Activated CD8-positive, alpha-beta T cell treated with anti-CD3 and anti-CD28 coated beads for 36 hours (primary cell): ENCODE measurements around the gene ARHGEF28. TPM values are rescaled to one million over a fixed set of nuclear protein-coding genes. Genes with fewer than 3 reads are reported as not detected.

ENCODE experiments used
- ATAC-seq: fragments of 200-7000 bp; cut with Tn5 transposase; one replicate; pipeline ENCODE4 v1.10.0; 2021; ENCODE audit warnings: mild to moderate bottlenecking, moderate library complexity
- CTCF ChIA-PET: fragments of 350-600 bp; sonication (Branson Sonifier 250); formaldehyde crosslinking; loops from one replicate; lab custom pipeline; 2021; ENCODE audit warnings: antibody characterized with exemption; lab: Charles Lee
- POLR2A ChIA-PET: fragments of 350-600 bp; sonication (Branson Sonifier 250); formaldehyde crosslinking; loops from one replicate; lab custom pipeline; 2021; ENCODE audit warnings: antibody characterized with exemption; lab: Charles Lee
- DNase-seq: peaks from one replicate; pipeline ENCODE4 v3.0.0-alpha.2; 2020
- H3K27ac Mint-ChIP-seq: one replicate; pipeline ENCODE4 v1.8.0; 2021; ENCODE audit warnings: mild to moderate bottlenecking, mixed read lengths
- H3K27me3 Mint-ChIP-seq: one replicate; pipeline ENCODE4 v1.8.0; 2021; ENCODE audit warnings: mixed read lengths
- H3K36me3 Mint-ChIP-seq: one replicate; pipeline ENCODE4 v1.8.0; 2021; ENCODE audit warnings: low read depth, mixed read lengths
- H3K4me1 Mint-ChIP-seq: one replicate; pipeline ENCODE4 v1.8.0; 2021; ENCODE audit warnings: low read depth, mixed read lengths
- H3K4me3 Mint-ChIP-seq: one replicate; pipeline ENCODE4 v1.8.0; 2021; ENCODE audit warnings: mild to moderate bottlenecking, moderate library complexity, mixed read lengths
- H3K9me3 Mint-ChIP-seq: one replicate; pipeline ENCODE4 v1.8.0; 2021; ENCODE audit warnings: mixed read lengths
- CTCF ChIP-seq: fragments of 200-600 bp; IDR thresholded peaks from one replicate; pipeline ENCODE4 v1.8.0; 2022; ENCODE audit warnings: antibody characterized with exemption, mild to moderate bottlenecking
- intact Hi-C: fragments of 100-400 bp; cut with micrococcal nuclease; formaldehyde crosslinking; loops from one replicate; pipeline ENCODE4 v1.10.0; 2022
- total RNA-seq, 2 experiments: library from RNA; stranded (reverse); gene quantifications; one replicate each; pipeline ENCODE4 v1.2.3, GENCODE V29; 2021

Gene ARHGEF28
- total RNA-seq, 2 experiments from 2014 or later = 0.05 TPM; not detected in 1

- intact Hi-C loops = no loop called here
- H3K4me1 Mint-ChIP-seq = no peaks in the 10 kb centered on the region
- TF ChIP-seq CTCF = no peak
- ATAC-seq (no peak), DNase-seq (no peak)
- H3K36me3 Mint-ChIP-seq = no peaks in the 10 kb centered on the region
- ChIA-PET POLR2A (no interaction called here), CTCF (interaction anchor here (0.7 kb wide), 1 partner anchor 26 kb away, joined by 3 read pairs; no protein-coding TSS in a partner anchor)
- H3K9me3 Mint-ChIP-seq = no peaks in the 10 kb centered on the region
- peaks cover 4% of the 10 kb centered on the region for H3K27me3 Mint-ChIP-seq
- H3K4me3 Mint-ChIP-seq = no peak overlapping the region
- H3K27ac Mint-ChIP-seq = no peak overlapping the region
These were observed 302.6 kb downstream of the ARHGEF28 start for GRCh38 chr5:73928476-73929070.

DNA sequence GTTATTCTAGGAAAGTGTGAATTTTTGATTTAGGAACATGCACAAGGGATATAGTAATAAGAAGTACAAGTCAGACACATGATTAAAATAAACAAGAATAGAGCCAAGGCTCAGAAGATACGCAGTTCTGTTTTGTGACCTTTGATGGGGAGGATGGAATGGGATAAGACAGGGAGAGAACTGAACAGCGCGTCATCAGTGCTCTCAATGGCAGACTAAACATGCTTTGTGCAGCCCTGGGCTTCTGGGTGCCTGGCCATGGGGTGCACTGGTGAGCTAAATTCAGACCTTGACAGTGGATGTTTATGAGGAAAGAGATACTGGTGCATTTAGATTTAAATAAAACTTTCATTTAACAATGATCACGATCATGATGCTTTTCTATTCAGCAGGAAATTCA lies 309.7 kb downstream of the ARHGEF28 start:
- Mint-ChIP-seq H3K4me1 (no peaks in the 10 kb centered on the region), H3K36me3 (no peaks in the 10 kb centered on the region), H3K27ac (no peak overlapping the region), H3K27me3 (peaks cover 14% of the 10 kb centered on the region), H3K4me3 (no peak overlapping the region), H3K9me3 (no peaks in the 10 kb centered on the region)
- intact Hi-C loops = no loop called here
- no peak for TF ChIP-seq CTCF
- ATAC-seq (no peak), DNase-seq (no peak)
- ChIA-PET POLR2A (no interaction called here), CTCF (no interaction called here)

GRCh38 chr5:73938280-73938937 lies 312.4 kb downstream of the ARHGEF28 start:
- POLR2A ChIA-PET = no interaction called here
- intact Hi-C loops = no loop called here
- H3K36me3 Mint-ChIP-seq = no peaks in the 10 kb centered on the region
- no peaks in the 10 kb centered on the region for H3K4me1 Mint-ChIP-seq
- no peak overlapping the region for H3K27ac Mint-ChIP-seq
- no peak overlapping the region for H3K4me3 Mint-ChIP-seq
- H3K9me3 Mint-ChIP-seq = no peaks in the 10 kb centered on the region
- ATAC-seq (no peak), DNase-seq (no peak)
- TF ChIP-seq CTCF = no peak
- CTCF ChIA-PET = no interaction called here
- peaks cover 15% of the 10 kb centered on the region for H3K27me3 Mint-ChIP-seq

DNA sequence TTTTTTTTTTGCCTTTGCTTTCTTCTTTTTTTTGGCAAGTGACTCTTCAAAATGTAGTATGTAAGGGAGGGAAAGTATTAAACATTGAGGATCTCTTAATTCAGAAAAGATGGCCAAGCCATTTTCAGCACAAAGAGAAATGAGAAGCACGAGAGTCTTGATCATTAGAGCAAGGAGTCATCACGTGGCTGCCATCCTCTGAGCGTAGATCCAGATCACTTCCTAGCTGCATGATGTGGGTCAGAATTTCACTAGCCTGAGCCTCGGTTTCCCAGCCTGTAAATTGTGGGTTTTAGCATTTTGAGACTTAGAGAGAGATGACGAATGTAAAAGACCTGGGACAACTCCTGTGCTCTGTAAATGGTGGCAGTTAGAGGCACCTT lies 312.9 kb downstream of the ARHGEF28 start:
- Mint-ChIP-seq H3K4me3 (no peak overlapping the region), H3K9me3 (no peaks in the 10 kb centered on the region), H3K4me1 (no peaks in the 10 kb centered on the region), H3K36me3 (no peaks in the 10 kb centered on the region), H3K27me3 (peaks cover 15% of the 10 kb centered on the region), H3K27ac (no peak overlapping the region)
- no peak for TF ChIP-seq CTCF
- intact Hi-C loops = no loop called here
- no peak for ATAC-seq
- no peak for DNase-seq
- POLR2A ChIA-PET = no interaction called here
- CTCF ChIA-PET = interaction anchor here (1.0 kb wide), 1 partner anchor 37 kb away, joined by 3 read pairs; no protein-coding TSS in a partner anchor

DNA sequence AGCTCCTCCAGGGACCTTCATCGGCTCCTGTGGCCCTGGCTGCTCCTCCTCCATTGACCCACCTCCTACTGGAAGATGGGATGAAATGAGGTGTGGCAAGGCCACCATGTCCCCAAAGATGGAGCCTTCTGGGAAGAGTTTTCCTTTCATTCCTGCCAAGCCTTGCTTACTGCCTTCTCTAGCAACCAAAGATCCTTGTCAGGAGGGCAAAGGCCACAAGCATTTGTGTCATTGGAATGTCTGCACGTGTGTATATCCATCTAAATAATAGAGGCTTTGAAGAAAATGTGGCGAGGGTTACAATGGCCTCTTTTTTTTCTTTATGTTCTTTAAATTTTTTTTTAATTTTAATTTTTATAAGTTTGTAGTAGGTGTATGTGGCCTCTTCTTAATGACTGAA lies 313.6 kb downstream of the ARHGEF28 start:
- intact Hi-C loops = no loop called here
- Mint-ChIP-seq H3K9me3 (peaks cover 4% of the 10 kb centered on the region), H3K4me1 (no peaks in the 10 kb centered on the region), H3K4me3 (no peak overlapping the region), H3K27me3 (peaks cover 13% of the 10 kb centered on the region), H3K36me3 (no peaks in the 10 kb centered on the region), H3K27ac (no peak overlapping the region)
- no peak for TF ChIP-seq CTCF
- POLR2A ChIA-PET = no interaction called here
- ATAC-seq (no peak), DNase-seq (no peak)
- CTCF ChIA-PET = interaction anchor here (1.0 kb wide), 1 partner anchor 37 kb away, joined by 3 read pairs; no protein-coding TSS in a partner anchor
